ENCODE results near the gene SELP. TPM values are rescaled to one million over a fixed set of nuclear protein-coding genes. Genes with fewer than 3 reads are reported as not detected.
A peak's percentile ranks its signal among the peaks of the same experiment; 100 is the strongest.

Gene SELP
- polyA plus RNA-seq, 5 donors = 6.7 to 11.5 (median 6.7) TPM

DNA sequence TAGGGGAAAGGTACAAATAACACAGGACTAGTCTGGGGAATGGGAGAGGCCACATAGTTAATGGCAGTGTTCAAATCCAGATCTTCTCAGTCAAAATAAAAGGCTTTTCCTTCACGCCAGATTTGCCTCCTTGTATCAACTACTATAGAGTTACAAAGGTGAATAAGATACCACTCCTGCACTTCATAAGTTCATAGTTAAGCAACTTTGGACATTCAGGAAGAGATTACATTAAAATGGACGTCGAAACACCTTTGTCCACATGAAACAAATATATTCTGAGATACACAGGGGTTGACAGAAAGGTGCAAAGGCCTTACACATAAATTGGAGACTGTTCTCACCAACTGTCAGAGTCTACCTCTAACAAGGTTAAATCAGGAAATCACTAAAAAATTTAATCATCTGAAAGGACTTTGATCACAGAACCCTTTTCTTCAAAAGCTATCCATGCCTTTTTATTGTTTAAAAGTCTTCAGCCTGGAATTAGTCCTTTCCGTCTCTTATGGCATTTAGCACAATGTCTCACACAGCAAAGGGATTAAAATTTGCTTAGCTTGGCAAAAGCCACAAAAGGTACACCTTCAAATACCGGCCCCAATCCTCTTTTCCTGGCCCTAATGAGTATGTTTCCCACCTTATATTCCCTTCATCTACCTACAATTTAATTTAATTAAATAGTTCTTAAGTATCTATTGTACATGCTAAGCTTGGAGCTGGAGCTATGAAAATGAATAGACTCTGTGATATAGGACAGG, 51.8 kb downstream of the SELP start:
- no peak for DNase-seq

DNA sequence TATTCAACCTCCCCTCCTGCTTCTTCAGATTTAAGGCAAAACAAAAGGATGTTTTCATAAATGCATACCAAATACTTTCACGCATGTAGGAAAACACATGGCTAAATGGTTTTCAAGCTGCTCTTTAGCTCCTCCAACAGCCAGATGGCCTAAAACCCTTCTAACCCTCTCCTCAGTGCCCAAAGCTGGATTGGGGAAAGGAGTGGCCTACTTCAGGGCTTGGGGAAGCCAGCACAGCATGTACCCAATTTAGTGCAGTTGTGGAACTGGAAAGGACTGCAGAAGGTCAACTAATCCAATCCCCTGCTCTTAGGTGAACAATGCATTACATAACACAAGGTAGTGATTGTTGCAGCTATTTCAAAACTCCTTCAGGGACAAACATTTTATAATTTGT, 53.0 kb downstream of the SELP start:
- DNase-seq = no peak

- DNase-seq = no peak
These were observed 53.5 kb downstream of the SELP start for GRCh38 chr1:169576241-169576934.

DNA sequence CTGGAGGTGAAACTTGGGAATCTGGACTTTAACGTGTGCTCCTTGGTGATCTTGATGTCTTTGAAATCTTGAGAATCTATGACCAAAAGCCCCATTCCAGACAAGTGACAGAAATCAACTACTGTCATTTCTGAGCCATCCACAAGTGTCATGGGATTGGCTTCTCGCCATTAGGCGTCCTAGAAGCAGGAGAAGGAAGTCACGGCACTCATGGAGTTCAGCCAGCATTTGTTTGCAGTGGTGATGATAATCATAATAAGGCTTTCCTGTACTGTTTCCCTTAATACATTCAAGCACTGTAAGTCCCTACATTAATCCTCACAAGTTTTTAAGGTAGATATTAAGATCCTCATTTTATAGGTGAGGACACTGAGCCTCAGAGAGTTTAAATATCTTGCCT, 55.6 kb downstream of the SELP start:
- DNase-seq = no peak

DNA sequence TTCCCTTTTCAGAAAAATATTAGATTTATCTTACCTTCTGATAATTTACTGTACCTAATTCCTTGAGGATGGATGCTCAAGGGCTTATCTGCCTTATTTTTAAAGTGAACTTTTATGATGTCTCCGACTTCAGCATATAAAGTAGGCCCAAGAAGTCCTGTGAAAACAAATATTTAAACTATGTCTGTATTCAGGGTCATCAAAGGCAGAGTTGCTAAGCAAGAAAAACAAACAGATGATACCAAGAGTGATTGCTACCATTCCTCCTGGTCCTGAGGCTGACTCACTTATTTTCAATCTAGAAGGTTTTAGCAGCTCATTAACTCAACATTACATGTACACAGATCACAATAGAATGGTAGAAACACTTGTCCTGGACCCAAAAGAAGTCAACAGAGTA, 57.7 kb downstream of the SELP start:
- DNase-seq = no peak

DNA sequence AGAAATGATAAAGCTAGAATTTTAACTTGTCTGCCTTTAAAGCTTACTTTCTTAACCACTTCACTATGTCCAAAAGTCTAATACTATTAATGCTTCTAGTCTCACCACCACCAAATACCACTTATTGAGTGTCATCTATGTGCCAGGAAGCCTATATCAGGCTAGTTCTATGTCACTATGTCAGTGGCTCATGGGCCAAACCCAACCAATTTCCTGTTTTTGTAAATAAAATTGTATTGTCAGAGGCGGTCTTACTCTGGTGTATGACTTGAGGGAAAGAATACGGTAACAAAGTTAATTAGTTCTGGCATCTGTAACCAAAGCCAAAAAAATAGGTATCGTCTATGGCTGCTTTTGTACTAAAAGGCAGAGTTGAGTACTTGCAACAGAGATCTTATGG, 58.5 kb downstream of the SELP start:
- DNase-seq = no peak

DNA sequence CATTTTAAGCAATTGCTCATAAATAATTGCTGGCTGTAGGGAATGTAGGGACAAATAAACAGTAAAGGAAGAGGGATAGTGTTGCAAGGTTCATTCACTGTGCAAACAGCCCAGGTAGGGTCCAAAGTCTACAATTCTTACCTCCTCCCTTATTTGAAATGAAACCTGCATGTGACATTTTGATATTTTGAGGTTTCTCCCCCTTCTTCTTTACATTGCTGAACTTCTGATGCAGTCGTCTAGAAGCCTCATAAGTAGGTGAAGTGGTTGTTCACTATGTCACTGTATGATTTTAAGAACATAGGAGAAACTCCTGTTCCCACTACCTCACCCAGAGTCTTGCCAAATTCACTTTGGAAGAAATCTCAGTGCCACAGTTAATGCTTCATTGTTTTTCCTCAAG, 59.8 kb downstream of the SELP start:
- no peak for DNase-seq

- DNase-seq = no peak
These were observed 61.4 kb downstream of the SELP start for GRCh38 chr1:169568497-169568896.

- no peak for DNase-seq
These were observed 64.3 kb downstream of the SELP start for GRCh38 chr1:169565335-169566271.

GRCh38 chr1:169563650-169564049, 66.3 kb downstream of the SELP start:
- no peak for DNase-seq

DNA sequence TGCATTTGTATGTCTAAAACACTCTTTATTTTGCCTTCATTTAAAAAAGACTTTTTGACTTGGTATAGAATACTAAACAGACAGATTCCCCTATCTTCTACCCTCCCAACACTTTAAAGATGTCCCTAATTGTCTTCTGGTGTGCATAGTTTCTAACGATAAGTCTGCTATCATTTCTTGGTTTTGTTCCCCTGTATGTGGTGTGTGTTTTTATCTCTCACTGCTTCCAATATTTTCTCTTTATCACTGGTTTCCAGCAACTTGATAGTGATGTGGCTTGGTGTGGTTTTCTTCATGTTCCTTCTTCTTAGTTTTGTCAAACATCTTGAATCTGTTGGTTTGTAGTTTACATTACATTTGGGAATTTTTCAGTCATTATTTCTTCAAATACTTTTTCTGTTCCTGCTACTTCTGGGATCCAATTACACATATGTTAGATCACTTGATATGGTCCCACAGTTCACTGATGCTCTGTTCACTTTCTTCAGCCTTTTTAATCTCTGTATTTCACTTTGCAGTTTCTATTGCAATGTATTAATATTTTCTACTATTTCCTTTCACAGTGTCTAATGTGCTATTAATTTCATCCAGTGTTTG, 66.8 kb downstream of the SELP start:
- no peak for DNase-seq

DNA sequence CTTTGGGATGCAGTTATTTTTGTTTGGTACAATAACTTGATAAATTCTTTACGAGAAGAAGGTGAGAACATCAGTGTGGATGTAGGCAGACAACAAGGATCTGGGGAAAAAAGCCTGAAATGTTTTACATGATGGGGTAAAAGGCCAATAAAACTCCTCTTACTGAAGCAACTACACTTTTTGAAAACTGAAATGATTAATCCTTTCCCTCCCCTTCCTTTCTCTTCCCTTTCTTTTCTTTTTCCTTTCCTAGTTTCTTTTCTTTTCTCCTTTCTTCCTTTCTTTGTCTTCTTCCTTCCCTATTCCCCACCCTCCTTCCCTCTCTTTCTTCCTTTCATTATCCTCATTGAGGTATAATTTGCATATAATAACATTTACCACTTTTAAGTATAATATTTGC, 68.2 kb downstream of the SELP start:
- no peak for DNase-seq

- DNase-seq = no peak
These were observed 72.8 kb downstream of the SELP start for GRCh38 chr1:169557131-169557530.

GRCh38 chr1:169550294-169550693, 79.6 kb downstream of the SELP start:
- DNase-seq = peak in 1 of 2 donors; percentile 16

DNA sequence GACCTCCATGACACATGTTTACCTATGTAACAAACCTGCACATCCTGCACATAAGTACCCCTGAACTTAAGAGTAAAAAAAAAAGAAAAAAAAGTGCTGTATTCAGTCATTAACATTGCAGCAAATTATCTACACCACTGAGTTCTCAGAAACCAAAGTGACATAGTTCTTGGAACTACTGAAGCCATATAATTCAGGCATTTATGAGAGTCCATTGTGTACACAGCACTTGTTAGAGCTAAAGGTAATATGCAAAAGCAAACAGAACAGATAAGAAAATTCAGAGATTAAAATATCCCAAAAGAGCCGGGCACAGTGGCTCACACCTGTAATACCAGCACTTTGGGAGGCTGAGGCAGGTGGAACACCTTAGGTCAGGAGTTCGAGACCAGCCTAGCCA, 81.6 kb downstream of the SELP start:
- DNase-seq = no peak

DNA sequence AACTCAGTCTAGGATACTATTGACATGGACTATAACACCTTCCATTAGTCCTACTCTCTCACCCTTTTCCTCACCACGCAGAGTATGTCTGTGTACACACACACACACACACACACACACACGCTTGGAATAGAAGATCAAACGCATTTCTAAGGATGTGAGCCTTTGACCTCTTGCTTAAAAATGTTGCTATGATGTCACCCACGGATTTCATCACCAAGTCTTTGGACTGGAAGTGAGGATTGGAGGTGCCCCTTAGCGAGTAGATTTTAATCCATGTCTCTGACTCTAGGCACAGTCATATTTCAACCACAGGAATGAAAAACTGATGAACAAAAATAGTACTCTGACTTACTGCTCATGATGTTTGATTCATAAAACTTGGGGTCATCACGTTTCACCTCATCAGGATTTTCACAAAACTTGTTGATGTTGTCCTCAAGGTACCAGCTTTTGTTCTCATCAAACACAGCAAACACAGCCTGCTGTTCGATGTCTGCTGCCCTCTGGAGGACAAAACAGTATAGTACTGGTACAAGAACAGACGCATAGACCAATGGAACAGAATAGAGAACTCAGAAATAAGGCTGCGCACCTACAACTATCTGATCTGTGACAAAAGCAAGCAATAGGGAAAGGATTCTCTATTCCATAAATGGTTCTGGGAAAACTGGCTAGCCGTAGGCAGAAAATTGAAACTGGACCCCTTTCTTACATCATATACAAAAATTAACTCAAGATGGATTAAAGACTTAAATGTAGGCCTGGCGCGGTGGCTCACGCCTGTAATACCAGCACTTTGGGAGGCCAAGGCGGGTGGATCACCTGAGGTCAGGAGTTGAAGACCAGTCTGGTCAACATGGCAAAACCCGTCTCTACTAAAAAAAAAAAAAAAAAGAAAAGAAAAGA, 83.6 kb downstream of the SELP start:
- peak; percentile 40 to 62 for DNase-seq

- DNase-seq = no peak
These were observed 84.5 kb downstream of the SELP start for GRCh38 chr1:169545472-169545871.

DNA sequence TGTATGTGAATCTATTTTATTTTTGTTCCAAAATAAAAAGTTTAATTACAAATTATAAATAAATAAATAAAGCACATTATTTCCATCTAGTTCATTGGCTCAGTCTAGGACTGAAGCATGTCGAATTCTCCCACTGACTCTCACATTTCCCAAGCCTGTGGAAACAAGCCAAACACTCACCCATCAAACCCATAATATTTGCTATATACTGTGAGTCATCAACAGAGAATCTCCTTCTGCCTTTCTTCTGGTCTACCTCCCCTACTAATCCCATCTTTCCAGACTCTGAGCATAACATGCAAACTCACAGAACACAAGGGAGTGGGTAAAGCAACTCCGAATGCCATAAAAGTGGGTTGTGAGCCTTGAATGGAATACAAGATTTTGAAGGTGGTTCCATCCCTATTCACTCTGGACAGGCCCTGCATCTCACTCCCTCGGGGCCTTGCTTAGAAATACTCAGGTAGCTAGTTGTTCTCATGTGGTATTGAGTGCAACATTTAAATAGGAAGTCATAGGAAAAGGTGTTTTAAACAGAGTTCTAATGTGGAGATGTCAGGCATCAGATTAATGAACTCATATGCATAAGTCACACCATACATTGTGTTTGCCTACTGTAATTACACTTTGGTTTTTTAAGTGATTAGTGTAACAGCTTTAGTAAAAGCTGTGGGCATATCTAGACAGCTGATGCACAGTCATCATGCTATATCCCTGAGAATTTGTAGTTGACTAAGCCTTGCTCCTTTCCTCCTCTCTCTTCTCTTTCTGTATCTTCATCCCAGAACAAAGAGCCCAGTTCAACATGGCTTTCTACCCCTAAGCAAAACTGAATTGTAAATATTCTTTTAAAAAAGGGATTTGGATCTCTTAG, 90.7 kb downstream of the SELP start:
- DNase-seq = no peak

Data from right lung (tissue), 5 donors.